NB4 (cell line): Measurements from ENCODE around the gene CDHR2.

ENCODE experiments used
- DNase-seq: peaks from one replicate; pipeline ENCODE4 v3.0.0; 2010; ENCODE audit warnings: low read depth
- H3K4me3 ChIP-seq: one replicate; pipeline ENCODE4 v1.5.1; 2011; ENCODE audit warnings: mild to moderate bottlenecking, low read depth, low read length, moderate library complexity
- CTCF ChIP-seq: IDR thresholded peaks from one replicate; pipeline ENCODE4 v1.5.1; 2012; ENCODE audit warnings: low read depth, low read length
- MAX ChIP-seq: IDR thresholded peaks from 2 replicates; pipeline ENCODE4 v1.6.1; 2011; ENCODE audit warnings: low read depth, low read length
- MYC ChIP-seq: IDR thresholded peaks from 2 replicates; pipeline ENCODE4 v1.6.1; 2011; ENCODE audit warnings: low read depth, low read length
- POLR2A ChIP-seq: IDR thresholded peaks from 2 replicates; pipeline ENCODE4 v1.6.1; 2011; ENCODE audit warnings: mild to moderate bottlenecking; ENCODE audit not compliant: insufficient read length; ENCODE audit errors: extremely low read depth

Gene CDHR2

GRCh38 chr5:176628406-176629228, 79.5 kb downstream of the CDHR2 start:
- H3K4me3 ChIP-seq: no peak overlapping the region
- DNase-seq: no peak
- TF ChIP-seq CTCF: no peak
- TF ChIP-seq MAX: no peak
- TF ChIP-seq MYC: no peak
- TF ChIP-seq POLR2A: no peak

GRCh38 chr5:176629317-176629852, 80.2 kb downstream of the CDHR2 start:
- TF ChIP-seq POLR2A (no peak), CTCF (no peak), MYC (no peak), MAX (no peak)
- H3K4me3 ChIP-seq: no peak overlapping the region
- DNase-seq: no peak

GRCh38 chr5:176629853-176630680, 80.9 kb downstream of the CDHR2 start, which contains the start of the genes EIF4E1B and SNCB:
TSS of gene EIF4E1B (plus strand) at chr5:176630675. CDS start at chr5:176642788, 12,113 bp downstream.
TSS of gene SNCB (minus strand) at chr5:176630534. CDS start at chr5:176629654, 880 bp downstream.
- no peak within 1 kb of the TSS for H3K4me3 ChIP-seq
- DNase-seq: no peak
- TF ChIP-seq MAX: no peak
- TF ChIP-seq CTCF: no peak

- H3K4me3 ChIP-seq: no peak overlapping the region
- no peak for DNase-seq
- TF ChIP-seq CTCF (no peak), MYC (no peak)
These were observed 81.6 kb downstream of the CDHR2 start for GRCh38 chr5:176630681-176631222.

GRCh38 chr5:176631383-176632200, 82.5 kb downstream of the CDHR2 start:
- no peak for DNase-seq
- no peak overlapping the region for H3K4me3 ChIP-seq
- no peak for TF ChIP-seq MAX
